Stimulated activated naive CD8-positive, alpha-beta T cell treated with anti-CD3 and anti-CD28 coated beads, Interleukin-15, Interleukin-2, amounts not matched to agents 100 U/mL and 50 U/mL, for 24 hours (primary cell): ENCODE measurements around the gene GPC4.

Source experiments
- ATAC-seq: fragments of 150-1000 bp; cut with Tn5 transposase; one replicate; pipeline ENCODE4 v1.10.0; 2021
- DNase-seq: peaks from one replicate; pipeline ENCODE4 v3.0.0; 2021

The GPC4 gene

GRCh38 chrX:133415276-133416105, at the start of gene GPC4:
Gene GPC4, minus strand, starts transcription at chrX:133415489. Its CDS starts 524 bp downstream, at chrX:133414965.
- DNase-seq (peak; percentile 3), ATAC-seq (no peak)

GRCh38 chrX:133461231-133461630, 45.9 kb upstream of the GPC4 start:
- ATAC-seq (no peak), DNase-seq (no peak)

DNA sequence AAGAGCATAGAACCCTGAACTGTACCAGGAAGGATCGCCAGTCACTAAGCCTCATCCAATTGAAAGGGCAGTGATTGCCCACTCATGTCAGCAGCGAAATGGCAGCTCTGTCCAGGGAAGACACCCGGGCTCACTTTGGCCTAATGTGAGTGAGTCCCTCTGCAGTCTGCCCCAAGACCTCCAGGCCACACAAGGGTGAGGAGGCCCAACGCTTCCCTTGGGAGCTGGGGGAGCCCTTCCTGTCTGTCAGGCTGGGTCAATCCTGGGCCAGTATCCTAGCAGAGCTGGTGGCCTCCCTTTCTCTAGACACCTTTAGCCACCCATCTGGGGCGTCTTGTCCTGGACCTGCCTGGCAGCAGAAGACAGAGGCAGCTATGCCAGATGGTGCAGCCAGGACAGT, 39.6 kb upstream of the GPC4 start:
- DNase-seq (no peak), ATAC-seq (no peak)

GRCh38 chrX:133454491-133454914, 39.2 kb upstream of the GPC4 start:
- ATAC-seq (no peak), DNase-seq (no peak)

DNA sequence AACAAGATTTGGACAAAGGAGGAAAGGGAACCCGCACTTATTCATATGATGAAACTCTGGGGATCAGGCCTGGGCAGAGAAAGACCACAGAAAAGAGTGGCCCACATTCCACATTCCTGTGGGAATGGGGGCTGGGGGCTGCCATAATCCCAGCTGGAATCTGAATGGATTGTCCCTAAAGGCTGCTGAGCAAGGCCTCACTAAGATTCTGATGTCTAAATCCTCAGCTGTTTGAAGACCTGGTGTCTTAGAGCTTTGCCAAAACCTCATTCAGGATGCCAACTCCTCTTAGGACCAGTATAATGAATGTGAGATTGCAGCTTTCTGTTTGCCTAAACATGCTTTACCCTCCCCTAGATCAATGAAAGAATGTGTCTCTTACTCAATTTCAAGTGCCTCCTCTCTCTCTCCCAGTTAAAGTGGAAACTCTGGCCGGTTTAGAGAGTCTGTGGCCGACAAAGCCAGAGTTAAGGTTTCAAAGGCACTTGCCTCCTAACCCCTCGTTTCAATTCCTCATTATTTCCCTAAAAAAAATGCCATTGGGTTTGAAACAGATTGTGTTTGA, 33.3 kb upstream of the GPC4 start:
- ATAC-seq (no peak), DNase-seq (no peak)

DNA sequence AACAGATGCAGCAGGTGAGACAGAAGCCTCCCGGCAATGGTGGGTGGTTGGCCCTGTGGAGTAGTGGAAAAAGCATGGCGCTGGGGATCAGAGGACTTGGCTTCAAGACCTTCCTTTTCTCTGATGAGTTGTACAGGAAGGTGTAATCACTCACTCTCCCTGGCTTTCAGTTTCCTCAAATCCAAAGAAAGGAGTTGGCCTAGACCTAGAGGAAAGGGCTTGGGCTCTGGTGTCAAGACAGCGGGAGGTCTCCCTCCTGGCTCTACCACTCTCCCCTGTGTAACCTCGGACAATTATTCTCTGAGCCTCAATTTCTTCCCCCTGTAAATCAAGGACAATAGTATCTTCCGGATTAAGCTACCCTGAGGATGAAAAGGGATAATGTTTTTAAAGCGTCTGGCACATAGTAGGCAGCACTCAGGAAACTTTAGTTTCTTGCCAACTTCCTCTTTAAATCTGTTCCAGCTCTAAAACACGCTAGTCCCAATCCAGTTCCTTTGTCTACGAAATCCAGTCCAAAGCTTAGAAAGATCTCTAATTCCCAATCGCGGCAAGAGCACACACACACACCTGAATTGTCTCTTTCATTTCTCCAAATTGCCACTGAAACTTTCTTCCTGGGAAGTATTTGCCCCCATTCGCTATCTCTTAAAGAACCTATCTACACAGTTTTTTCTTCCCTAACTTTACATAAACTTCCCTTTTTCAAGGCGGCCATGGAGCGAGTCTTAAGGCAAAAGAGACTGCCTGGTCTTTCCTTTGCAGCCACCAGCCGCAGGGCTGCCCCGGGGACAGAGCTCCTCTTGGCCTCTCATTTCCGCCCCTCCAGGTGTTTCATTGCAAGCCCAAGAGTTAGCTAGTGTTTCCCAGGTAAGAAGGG, 29.9 kb upstream of the GPC4 start:
- ATAC-seq, result no peak
- no peak for DNase-seq

- ATAC-seq, result no peak
- DNase-seq, result no peak
These were observed 28.9 kb upstream of the GPC4 start for GRCh38 chrX:133444196-133444595.

DNA sequence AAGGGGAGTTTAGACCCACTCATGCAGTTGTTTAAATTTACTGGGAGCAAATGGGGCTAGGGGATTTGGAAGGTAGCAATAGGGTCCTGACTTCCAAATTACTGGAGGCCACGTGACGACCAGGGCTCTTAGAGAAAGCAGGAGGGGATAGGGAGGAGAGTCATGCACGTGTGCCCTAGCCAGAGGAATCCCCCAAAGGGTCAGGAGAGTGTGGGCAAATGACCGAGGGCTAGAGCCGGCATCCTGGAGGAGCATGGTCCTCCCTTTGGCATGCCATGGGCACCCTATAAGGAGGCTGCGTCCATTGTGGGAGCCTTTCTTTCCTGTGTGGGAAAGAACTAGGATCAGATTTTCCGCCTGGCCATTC, 25.5 kb upstream of the GPC4 start:
- DNase-seq, result no peak
- ATAC-seq, result no peak

GRCh38 chrX:133440081-133440796, 24.9 kb upstream of the GPC4 start:
- DNase-seq (no peak), ATAC-seq (no peak)

DNA sequence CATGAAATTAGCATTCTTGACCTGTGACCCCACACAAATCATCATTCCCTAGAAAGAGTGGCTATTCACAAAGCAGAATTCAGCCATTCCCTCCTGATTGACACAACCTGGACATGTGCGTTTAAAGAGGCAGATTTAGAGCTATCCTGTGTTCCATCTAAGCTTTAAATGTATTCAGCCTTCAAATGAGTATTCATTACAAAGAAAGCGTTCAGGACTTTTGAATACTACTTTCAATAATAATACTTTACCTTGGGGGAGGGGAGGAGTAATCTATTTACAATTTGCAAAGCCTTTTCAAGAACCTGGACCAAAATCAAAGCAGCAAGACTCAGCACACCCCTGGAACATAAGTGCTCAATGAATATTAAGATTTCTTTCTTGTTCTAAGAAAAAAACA, 22.5 kb upstream of the GPC4 start:
- DNase-seq (no peak), ATAC-seq (no peak)

DNA sequence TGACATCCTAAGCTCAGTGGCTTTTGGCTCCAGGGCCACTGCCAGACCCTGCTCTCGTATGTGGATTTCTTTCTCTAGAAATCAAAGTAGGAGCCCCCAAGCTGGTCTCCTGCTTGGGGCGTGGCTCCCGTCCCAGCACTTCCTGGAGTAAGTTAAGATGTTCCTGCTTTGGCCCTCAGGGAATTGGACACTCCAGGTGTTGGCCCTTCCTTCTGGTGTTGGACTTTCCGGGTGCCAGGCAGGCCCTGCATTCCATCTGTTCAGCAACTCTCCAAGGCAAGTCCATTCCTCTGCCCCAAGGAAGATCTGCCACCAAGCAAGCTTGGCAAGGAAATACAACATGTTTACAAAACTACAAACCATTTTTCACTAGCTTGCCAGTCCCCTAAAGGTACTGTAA, 22.1 kb upstream of the GPC4 start:
- DNase-seq (no peak), ATAC-seq (no peak)

DNA sequence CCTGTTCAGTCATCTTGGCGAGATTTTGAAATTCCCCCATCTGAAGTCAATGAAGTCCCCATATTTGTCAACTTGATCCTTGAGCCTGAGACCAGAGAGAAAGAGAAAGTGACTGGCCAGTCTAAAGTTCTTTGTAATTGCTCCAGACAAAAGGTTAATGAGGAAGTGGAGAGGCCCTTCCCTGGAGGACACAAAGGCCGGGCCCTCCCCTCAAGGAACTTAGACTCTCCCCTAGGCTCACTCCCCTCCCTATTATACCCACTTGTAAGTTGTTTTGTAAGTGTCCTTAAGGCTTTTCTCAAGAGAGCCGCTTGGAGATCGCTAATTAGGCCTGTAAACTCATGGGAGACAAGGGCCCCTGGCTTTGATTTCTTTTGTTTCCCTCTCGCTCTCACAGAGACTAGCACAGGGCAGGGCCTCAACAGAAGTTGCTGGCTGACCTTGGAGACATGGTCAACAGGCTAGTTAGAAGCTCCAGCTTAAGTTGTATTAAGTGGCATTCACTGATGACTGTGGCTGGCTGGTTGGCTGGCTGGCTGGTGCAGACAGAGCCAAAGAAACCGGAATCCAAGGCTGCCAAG, 20.3 kb upstream of the GPC4 start:
- DNase-seq (no peak), ATAC-seq (no peak)

DNA sequence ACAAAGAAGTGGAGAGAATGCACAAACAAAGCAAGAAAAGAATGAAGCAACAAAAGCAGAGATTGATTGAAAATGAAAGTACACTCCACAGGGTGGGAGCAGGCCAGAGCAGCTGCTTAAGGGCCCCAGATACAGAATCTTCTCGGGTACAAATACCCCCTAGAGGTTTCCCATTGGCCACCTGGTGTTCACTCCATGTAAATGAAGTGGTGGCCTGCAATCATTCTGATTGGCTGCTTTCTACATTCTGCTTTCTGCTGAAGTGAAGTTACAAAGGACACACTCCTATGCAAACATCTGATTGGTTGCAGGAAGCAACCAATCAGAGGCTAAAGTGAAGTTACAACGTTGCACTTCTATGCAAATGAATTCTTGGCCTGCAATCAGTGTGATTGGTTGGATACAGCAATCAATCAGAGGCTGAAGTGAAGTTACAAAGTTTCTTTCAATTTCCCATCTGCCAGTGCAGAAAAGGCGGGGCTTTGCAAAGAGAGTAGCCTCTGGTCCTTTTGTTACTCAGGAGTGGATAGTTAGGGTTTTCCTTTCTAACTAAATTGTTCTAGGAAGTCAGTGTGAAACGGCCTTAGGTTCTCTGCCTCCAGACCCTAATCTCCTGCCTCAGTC, 19.0 kb upstream of the GPC4 start:
- no peak for DNase-seq
- ATAC-seq, result no peak

GRCh38 chrX:133419911-133420310, 4.6 kb upstream of the GPC4 start:
- no peak for DNase-seq
- ATAC-seq, result no peak

DNA sequence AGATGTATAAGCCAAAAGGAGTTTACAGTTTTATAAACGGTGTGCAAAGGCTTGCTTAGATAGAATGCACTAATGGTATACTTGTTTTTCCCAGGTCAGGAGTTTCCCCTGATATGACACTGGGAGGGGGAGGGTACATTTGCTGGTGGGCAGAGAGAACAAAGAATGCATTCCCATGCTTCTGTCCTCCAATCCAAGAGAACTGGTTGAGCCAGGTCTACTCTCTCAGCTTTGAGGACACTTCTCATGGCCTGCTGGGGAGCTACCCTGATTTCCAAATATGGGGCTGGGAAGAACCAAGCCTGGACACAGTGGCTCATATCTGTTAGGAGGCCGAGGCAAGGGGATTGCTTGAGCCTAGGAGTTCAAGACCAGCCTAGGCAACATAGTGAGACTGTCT, 3.3 kb upstream of the GPC4 start:
- no peak for ATAC-seq

GRCh38 chrX:133417364-133417763, 2.1 kb upstream of the GPC4 start:
- ATAC-seq (no peak), DNase-seq (no peak)

More for the DNA sequence above, 3.3 kb upstream of the GPC4 start:
- no peak for DNase-seq

GRCh38 chrX:133414406-133415275, 648 bp downstream of the GPC4 start:
- ATAC-seq (no peak), DNase-seq (peak; percentile 3)

DNA sequence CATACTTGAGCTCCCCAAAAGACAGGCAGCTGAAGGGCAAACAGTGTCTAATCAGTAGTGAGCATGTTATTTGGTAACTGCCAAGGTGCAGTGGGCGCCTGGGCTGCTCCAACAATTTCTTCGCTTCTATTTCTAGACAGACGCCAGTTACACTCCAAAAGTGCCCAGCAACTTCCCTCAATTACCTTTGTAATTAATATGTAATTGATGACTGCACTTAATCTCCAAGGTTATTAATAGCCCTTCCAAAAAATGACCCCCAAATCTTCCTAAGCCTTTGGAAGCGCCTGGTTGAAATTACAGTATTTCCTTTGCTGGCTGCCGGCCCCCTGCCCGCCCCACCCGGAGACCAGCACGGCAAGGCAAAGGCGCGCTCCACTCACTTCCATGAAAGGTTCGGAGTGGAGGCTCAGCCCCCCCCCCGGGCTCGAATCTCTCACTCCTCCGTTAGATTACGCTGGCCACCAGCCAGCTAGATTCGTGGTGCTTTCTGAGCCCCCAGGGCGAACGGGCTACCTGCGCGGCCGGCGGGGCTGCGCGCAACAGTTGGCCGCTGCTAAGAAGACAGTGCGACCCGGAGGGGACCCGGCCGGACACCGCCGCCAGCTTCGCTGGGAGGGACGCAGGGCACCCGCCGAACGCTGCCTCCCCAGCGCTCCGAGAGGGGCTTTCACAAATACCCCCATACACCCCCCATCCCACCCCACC, 1.9 kb downstream of the GPC4 start:
- ATAC-seq (no peak), DNase-seq (no peak)

DNA sequence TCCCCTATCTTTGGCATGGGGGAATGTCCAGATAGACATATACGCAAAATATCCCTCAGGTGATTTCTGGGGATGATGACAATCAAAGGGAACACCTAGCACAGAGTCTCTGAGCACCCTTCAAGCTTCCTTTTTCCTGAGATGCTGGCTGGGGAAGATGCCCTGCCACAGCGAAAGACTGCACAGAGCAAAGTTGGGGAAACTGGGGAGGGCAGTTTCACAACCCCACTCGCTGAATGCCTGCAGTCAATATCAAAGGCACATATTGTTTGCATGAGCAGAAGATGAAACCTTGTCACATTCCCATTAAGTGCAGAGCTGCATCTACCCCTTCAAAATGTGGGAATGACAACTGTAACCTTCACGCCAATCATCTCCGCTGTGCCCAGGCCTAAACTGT, 2.6 kb downstream of the GPC4 start:
- no peak for DNase-seq
- no peak for ATAC-seq

DNA sequence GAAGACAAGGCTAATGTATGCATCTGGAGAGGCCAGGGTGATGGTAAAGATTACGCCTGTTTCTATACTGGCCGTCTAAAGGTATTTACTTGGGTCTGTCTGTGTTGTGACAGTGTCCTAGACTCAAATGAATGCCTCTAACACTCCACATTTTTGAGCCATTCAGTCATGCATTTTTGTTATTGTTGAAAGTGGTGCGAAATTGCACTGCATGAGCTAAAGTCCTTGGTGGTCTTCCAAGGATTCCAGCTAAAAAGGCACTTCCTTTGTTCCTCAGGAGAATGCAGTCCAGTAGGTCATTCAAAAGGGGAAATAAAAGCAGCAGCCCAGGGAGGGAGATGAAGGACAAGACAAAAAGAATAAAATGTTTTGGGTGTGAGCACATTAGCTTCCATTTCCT, 3.0 kb downstream of the GPC4 start:
- DNase-seq, result no peak
- no peak for ATAC-seq
